Testis (tissue), 3 donors: ENCODE data around the gene KIAA1755. TPM values are rescaled to one million over a fixed set of nuclear protein-coding genes. Genes with fewer than 3 reads are reported as not detected.
"Not testable (repeated sequence)": the region's sequence is repeated elsewhere in the genome, so short reads cannot be mapped to it uniquely, and the experiment has no call there.

Experiments used
- DNase-seq: peaks from one replicate; pipeline ENCODE4 v3.0.0-alpha.2; 2019
- H3K27ac ChIP-seq, 2 donors: fragments of 200-600 bp; sonication (generic); one replicate each; pipeline ENCODE4 v1.5.1; 2019
- H3K27me3 ChIP-seq: fragments of 200-600 bp; sonication (generic); one replicate; pipeline ENCODE4 v1.5.1; 2019
- H3K36me3 ChIP-seq: fragments of 200-600 bp; sonication (generic); one replicate; pipeline ENCODE4 v1.5.1; 2017; ENCODE audit warnings: low read depth; ENCODE audit errors: missing control alignments
- H3K4me1 ChIP-seq: fragments of 200-600 bp; sonication (generic); one replicate; pipeline ENCODE4 v1.5.1; 2019
- H3K4me3 ChIP-seq, 2 donors: fragments of 200-600 bp; sonication (generic); one replicate each; pipeline ENCODE4 v1.5.1; 2017 to 2019
- H3K9me3 ChIP-seq: fragments of 200-600 bp; sonication (generic); one replicate; pipeline ENCODE4 v1.5.1; 2017
- CTCF ChIP-seq, 3 experiments: fragments of 450-650 bp in 2 of 3; fragments of 200-600 bp in 1 of 3; sonication (generic) in 1 of 3; IDR thresholded peaks; one replicate each; pipeline ENCODE4 v1.5.1; 2016 to 2019; ENCODE audit warnings: antibody characterized with exemption in 3 of 3, mild to moderate bottlenecking in 2 of 3, moderate library complexity in 1 of 3
- POLR2A ChIP-seq: fragments of 450-650 bp; IDR thresholded peaks from one replicate; pipeline ENCODE4 v1.6.1; 2017; ENCODE audit warnings: antibody characterized with exemption, mild to moderate bottlenecking, moderate library complexity
- WGBS, 2 donors: methylation state at CpG; one replicate each; pipeline ENCODE4 v1.1.5; 2018; 5-methylcytosine and 5-hydroxymethylcytosine counted together
- intact Hi-C: fragments of 100-400 bp; cut with DNase I; formaldehyde crosslinking; loops from one replicate; pipeline ENCODE4 v1.15.1; 2023; ENCODE audit warnings: low total_unique reads
- polyA plus RNA-seq: library from polyadenylated mRNA; stranded (reverse); fragments of 350-450 nt; fragmentation: Illumina TruSeq; extraction: RNeasy Lipid Tissue Mini Kit (QIAGEN cat#74804); gene quantifications from one replicate; pipeline ENCODE4 v1.2.3, GENCODE V29; 2014; ENCODE audit warnings: low read depth, low replicate concordance; ENCODE audit not compliant: insufficient read depth
- total RNA-seq, 2 donors: library from RNA; depleted of rRNA; stranded (reverse); fragments of >200 nt; gene quantifications; one replicate each; pipeline ENCODE4 v1.2.3, GENCODE V29; 2016

Gene KIAA1755
- total and polyA plus RNA-seq, 3 donors from 2014 or later = 5.2 to 9.6 (median 7.6) TPM

DNA sequence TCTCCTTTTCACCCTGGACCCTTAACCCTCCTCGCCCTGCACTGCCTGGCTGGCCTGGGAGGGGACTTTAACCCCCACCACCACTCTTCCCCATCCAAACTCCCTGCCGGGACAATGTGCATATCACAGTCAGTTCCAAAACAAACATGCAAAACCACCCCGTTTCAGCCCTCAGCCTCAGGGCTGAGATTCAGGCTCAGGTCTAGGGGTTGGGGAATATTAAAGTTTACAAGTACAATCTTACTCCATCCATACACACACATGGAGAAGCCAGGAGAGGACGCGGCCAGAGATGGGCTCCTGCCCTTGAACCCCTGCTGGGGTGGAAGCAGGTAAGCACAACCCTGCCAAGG is 534 bp downstream of the KIAA1755 start:
- intact Hi-C loops = no loop called here
- no peaks in the 10 kb centered on the region for H3K27me3 ChIP-seq
- H3K9me3 ChIP-seq = no peaks in the 10 kb centered on the region
- TF ChIP-seq CTCF (IDR thresholded peaks at IDR 0.05) (no peak), POLR2A (no peak)
- WGBS, 2 donors = 2 to 8% methylated on average over 5 of the region's 5 CpGs
- H3K4me1 ChIP-seq = peaks cover 9% of the 10 kb centered on the region
- H3K27ac ChIP-seq = peak overlapping the region; percentile 82 to 89
- H3K36me3 ChIP-seq = no peaks in the 10 kb centered on the region
- H3K4me3 ChIP-seq = peak overlapping the region; percentile 54 to 68
- no peak for DNase-seq

DNA sequence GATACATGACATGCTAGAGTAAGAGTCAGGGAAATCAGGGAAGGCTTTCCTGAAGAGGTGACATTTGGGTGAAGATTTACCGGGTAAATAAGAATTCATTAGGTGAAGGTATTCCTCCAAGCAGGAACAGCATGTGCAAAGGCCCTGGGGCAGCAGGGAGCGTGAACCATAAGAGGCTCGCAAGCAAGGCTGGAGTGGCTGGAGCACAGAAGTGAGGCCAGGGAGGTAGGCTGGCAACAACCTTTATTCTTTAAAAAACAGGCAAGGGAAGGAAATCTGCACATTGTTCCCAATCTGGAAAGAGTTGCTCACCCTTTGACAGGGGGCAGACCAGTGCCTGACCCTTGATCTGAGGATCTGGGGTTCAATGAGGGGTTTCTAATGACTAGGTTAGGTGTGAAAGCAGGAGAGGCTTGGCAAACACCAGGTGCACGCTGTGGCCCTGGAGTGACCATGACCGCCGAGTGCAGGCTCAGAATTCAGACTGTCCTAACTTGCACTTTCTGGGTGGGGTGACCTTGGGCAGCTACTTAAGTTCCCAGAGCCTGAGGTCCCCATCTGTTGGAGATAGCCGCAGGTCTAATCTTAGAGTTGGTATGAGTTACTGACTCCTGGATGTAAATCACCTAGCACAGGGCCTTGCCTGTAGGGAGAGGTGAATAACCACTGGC is 1.9 kb downstream of the KIAA1755 start:
- Histone ChIP-seq H3K4me3 (no peak overlapping the region), H3K27ac (peak overlapping the region in 1 of 2 donors; percentile 35), H3K27me3 (no peaks in the 10 kb centered on the region), H3K4me1 (peaks cover 15% of the 10 kb centered on the region), H3K36me3 (no peaks in the 10 kb centered on the region), H3K9me3 (no peaks in the 10 kb centered on the region)
- WGBS, 2 donors = 59 to 61% methylated on average over 6 to 7 of the region's 7 CpGs
- TF ChIP-seq POLR2A (no peak), CTCF (IDR thresholded peaks at IDR 0.05) (no peak)
- intact Hi-C loops = no loop called here
- no peak for DNase-seq

DNA sequence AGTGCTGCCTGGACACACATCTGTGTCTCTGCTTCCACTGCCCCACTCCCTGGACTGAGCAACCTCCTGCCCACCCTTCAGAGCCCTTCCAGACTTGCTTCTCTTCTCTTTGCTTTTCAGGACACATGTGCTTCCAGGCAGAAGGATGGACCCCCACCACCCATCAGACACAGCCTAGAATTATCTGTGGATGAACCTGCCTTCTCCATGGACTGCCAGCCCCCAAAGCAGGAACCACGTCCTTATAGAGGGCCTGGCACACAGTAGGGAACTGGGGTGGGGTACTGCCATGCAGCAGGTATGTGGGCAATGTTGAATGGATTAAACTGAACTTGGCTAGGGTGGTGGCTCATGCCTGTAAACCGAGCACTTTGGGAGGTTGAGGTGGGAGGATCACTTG is 3.6 kb downstream of the KIAA1755 start:
- Histone ChIP-seq H3K4me1 (peaks cover 31% of the 10 kb centered on the region), H3K27ac (peak overlapping the region in 1 of 2 donors; percentile 61), H3K4me3 (no peak overlapping the region), H3K36me3 (no peaks in the 10 kb centered on the region), H3K9me3 (no peaks in the 10 kb centered on the region), H3K27me3 (no peaks in the 10 kb centered on the region)
- intact Hi-C loops = no loop called here
- 74 to 89% methylated on average over 2 of the region's 2 CpGs for WGBS, 2 donors
- no peak for DNase-seq
- TF ChIP-seq POLR2A (no peak), CTCF (IDR thresholded peaks at IDR 0.05) (no peak)

DNA sequence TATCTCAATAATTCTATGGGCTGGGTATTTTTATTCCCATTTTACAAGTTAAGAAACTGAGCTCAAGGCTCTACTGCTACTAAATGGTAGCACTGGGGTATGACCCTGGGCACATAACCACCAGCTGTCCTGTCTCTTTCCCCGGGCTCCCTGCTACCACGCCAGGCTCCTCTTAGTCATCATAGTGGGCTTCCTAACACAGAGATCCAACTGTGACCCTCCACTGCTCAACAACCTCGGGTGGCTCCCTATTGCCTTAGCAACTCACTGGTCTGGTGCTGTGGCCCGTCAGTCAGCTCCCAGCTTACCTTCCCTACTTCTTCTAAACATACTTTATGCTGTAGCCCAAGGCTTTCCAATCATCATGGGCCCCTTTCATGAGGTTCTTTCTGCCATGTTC is 4.5 kb downstream of the KIAA1755 start:
- Histone ChIP-seq H3K4me3 (no peak overlapping the region), H3K4me1 (peaks cover 31% of the 10 kb centered on the region), H3K9me3 (no peaks in the 10 kb centered on the region), H3K36me3 (no peaks in the 10 kb centered on the region), H3K27me3 (no peaks in the 10 kb centered on the region), H3K27ac (peak overlapping the region; percentile 64 to 77)
- no peak for DNase-seq
- WGBS, 2 donors = 66 to 75% methylated on average over 4 of the region's 4 CpGs
- intact Hi-C loops = no loop called here
- TF ChIP-seq CTCF (IDR thresholded peaks at IDR 0.05) (no peak), POLR2A (no peak)

DNA sequence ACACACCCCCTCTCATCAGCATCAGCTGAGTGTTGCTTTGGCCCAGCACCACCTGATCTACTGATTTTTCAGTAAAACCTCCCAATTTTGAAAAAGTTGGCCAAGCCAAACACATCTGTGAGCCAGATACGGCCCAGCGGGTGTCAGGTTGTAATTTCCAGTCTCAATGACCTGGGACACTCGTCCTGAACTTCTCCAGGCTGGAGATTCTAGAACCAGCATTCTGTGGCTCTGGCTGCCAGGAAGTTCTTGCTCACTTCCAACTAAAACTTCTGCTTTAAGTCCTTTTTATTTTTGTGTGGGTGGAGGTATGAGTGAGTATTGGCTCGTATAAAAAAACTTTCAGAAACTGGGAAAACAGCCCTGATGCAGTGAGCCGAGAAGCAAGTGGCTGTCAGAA is 5.1 kb downstream of the KIAA1755 start:
- H3K36me3 ChIP-seq = no peaks in the 10 kb centered on the region
- 45 to 49% methylated on average over 5 of the region's 5 CpGs for WGBS, 2 donors

GRCh38 chr20:38254621-38255020 is 5.9 kb downstream of the KIAA1755 start:
- intact Hi-C loops, DNase-seq, H3K9me3 ChIP-seq, H3K4me3 ChIP-seq, H3K27me3 ChIP-seq, H3K36me3 ChIP-seq: not testable (repeated sequence)
- WGBS, 2 donors = 70 to 83% methylated on average over 4 of the region's 4 CpGs
- H3K4me1 ChIP-seq = peaks cover 31% of the 10 kb centered on the region
- peak overlapping the region; percentile 44 to 77 for H3K27ac ChIP-seq

More for the DNA sequence above, 5.1 kb downstream of the KIAA1755 start:
- no peaks in the 10 kb centered on the region for H3K27me3 ChIP-seq
- H3K4me3 ChIP-seq = no peak overlapping the region
- intact Hi-C loops = no loop called here
- TF ChIP-seq POLR2A = no peak
- TF ChIP-seq CTCF (IDR thresholded peaks at IDR 0.05) = no peak
- H3K27ac ChIP-seq = peak overlapping the region; percentile 64 to 77
- peaks cover 31% of the 10 kb centered on the region for H3K4me1 ChIP-seq
- no peaks in the 10 kb centered on the region for H3K9me3 ChIP-seq
- peak; percentile 59 for DNase-seq
